HG03521 (cell line): Measurements from ENCODE around the gene STRN3.
A peak's percentile ranks its signal among the peaks of the same experiment; 100 is the strongest.
"Not testable (repeated sequence)": the region's sequence is repeated elsewhere in the genome, so short reads cannot be mapped to it uniquely, and the experiment has no call there.

Experiments
- ATAC-seq: cut with Tn5 transposase; IDR thresholded peaks from one replicate; pipeline ENCODE4 v1.9.1; 2021; ENCODE audit warnings: mild to moderate bottlenecking, moderate library complexity; ENCODE audit not compliant: unreplicated experiment

STRN3 gene

GRCh38 chr14:30972036-30972732 is 54.0 kb downstream of the STRN3 start:
- ATAC-seq, result not testable (repeated sequence)

- ATAC-seq, result no peak
Observed at GRCh38 chr14:30971586-30971985, 54.6 kb downstream of the STRN3 start.

- not testable (repeated sequence) for ATAC-seq
Observed at GRCh38 chr14:30969796-30970195, 56.4 kb downstream of the STRN3 start.

DNA sequence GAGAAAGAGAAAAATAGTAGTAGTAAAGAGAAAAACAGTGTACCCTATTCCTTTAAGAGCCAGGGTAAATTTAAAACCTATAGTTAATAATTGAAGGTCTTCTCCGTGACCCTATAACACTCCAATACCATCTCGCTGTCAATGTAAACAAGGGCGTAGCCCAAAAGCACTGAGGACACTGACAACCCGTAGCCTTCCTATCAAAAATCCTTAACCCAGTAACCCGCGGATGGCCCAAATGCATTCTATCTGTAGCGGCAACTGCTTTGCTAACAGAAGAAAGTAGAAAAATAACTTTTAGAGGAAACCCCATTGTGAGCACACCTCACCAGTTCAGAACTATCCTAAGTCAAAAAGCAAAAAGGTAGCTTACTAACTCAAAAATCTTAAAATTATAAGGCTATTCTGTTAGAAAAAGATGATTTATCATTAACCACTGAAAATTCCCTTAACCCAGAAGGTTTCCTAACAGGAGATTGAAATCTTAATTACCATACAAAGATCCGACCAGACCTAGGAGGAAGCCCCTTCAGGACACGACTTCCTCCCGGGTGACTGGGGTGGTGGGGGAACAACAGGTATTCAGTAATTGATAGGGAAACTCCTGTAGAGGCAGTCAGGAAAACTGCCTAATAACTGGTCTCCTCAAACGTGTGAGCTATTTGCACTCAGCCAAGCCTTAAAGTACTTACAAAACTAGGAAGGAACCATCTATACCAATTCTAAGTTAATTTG is 58.6 kb downstream of the STRN3 start:
- not testable (repeated sequence) for ATAC-seq

DNA sequence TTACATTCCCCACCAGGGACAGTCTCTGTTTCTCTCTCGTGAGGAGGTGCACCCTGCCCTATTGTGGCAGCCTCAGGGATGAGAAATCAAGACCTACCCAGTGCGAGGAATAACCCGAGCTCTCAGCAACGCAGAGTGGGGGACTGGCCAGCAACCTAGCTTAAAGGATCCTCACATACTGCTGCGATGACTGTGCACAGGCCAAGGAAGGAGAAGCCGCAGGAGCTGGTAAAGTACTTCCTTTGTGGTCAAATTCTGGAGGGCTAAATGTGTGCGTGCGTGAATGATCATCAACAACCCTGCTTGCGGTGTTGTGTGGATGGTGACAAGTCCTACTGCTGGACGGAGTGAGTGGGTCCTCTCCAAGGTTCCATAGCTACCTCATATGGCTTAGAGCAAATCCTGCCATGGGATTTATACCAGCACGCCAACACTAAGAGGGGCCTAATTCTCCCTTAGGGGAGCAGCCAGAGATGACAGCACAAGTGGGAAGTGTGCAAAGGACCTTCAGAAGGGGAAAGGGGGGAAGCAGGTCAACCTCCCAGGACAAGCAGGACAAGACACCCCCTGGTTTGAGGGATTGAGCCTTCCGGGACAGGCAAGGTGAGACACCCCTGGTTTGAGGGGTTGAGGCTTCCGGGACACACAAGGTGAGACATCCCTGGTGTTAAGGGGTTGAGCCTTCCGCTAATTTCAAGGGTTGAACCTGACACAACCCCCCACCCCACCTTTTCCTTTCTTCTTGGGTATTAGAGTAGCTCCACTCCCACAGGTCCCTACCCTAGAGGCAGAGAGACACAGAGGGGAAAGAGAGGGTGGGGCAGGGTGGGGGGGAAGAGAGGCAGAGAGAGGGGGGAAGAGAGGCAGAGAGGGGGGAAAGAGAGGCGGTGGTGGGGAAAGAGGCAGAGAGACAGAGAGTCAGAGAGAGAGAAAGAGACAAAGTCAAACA is 59.5 kb downstream of the STRN3 start:
- no peak for ATAC-seq

DNA sequence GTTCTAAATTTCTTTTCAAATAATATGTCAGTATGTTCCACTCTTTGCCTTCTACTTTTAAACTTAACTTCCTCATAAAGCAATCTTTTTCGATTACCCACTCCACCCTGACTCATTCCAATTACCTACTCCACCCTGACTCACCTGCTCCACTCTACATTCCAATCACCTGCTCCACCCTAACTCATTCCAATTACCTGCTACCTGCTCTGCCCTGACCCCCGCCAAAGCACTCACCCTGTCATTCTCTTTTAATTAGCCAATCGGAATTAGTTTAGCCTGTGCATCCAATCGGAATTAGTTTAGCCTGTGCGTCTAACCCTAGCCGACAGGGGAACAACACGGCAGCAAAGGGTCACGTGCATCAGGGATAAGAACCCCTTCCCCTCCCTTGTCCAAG is 60.3 kb downstream of the STRN3 start:
- ATAC-seq, result not testable (repeated sequence)

DNA sequence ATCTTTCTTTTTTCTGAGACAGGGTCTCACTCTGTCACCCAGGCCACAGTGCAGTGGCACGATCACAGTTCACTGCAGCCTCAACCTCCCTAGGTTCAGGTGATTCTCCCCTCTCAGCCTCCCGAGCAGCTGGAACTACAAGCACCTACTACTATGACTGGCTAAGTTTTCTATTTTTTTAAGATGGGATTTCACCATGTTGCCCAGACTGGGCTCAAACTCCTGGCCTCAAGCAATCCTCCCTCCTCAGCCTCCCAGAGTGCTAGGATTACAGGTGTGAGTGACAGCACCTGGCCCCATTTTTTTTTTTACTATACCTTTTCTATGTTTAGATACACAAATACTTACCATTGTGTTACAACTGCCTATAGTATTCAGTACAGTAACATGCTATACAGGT is 63.6 kb downstream of the STRN3 start:
- not testable (repeated sequence) for ATAC-seq

DNA sequence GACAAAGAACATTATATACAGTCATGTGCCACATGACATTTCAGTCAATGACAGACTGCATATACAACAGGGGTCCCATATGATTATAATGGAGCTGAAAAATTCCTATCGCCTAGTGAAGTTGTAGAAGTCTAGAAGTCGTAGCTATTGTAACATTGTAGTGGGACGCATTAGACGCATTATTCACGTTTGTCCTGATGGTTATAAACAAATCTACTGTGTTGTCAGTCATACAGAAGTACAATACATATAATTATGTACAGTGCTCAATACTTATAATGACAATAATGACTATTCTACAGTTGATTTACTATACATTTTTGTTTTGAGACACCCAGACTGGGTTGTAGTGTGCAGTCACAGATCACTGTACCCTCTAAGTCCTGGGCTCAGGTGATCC is 64.8 kb downstream of the STRN3 start:
- ATAC-seq, result no peak

- ATAC-seq, result no peak
Observed at GRCh38 chr14:30960216-30960615, 66.0 kb downstream of the STRN3 start.

- no peak for ATAC-seq
Observed at GRCh38 chr14:30958555-30959407, 67.4 kb downstream of the STRN3 start.

GRCh38 chr14:30957813-30958370 is 68.3 kb downstream of the STRN3 start:
- peak; percentile 57 for ATAC-seq

- no peak for ATAC-seq
Observed at GRCh38 chr14:30949651-30950050, 76.5 kb downstream of the STRN3 start.

- ATAC-seq, result no peak
Observed at GRCh38 chr14:30943694-30944093, 82.5 kb downstream of the STRN3 start.

- no peak for ATAC-seq
Observed at GRCh38 chr14:30940886-30941285, 85.3 kb downstream of the STRN3 start.

DNA sequence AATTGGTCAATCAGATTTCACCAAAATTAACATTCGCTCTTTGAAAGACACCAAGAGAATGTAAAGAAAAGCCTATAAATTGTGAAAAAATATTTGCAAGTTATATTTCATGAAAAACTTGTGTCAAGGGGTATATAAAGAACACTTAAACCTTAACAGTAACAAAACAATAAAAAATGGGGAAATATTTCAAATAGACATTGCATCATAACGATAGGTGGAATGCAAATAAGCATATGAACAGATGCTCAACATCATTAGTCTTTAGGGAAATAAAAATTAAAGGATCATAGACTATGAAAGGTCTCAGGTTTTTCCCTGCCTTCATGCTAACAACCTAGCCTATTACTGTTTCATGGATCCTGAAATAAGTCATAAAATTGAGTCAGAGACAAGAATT is 87.6 kb downstream of the STRN3 start:
- ATAC-seq, result no peak

GRCh38 chr14:30935445-30935844 is 90.7 kb downstream of the STRN3 start:
- no peak for ATAC-seq

- ATAC-seq, result not testable (repeated sequence)
Observed at GRCh38 chr14:30933937-30934336, 92.2 kb downstream of the STRN3 start.

- no peak for ATAC-seq
Observed at GRCh38 chr14:30928462-30928861, 97.7 kb downstream of the STRN3 start.

- ATAC-seq, result no peak
Observed at GRCh38 chr14:30925254-30925653, 100.9 kb downstream of the STRN3 start.

DNA sequence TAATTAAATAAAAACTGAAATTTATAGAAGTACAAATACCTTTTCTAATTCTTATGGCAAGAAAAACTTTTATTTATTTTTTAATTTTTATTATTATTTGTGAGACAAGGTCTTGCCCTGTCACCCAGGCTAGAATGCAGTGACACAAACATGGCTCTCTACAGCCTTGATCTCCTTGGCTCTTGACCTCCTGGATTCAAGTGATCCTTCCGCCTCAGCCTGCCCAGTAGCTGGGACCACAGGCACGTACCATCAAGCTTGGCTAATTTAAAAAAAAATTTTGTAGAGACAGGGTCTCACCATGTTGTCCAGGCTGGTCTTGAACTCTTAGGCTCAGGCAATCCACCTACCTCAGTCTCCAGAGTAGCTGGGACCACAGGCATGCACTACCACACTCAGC is 104.4 kb downstream of the STRN3 start:
- ATAC-seq, result no peak
